ENCODE results near the gene CCDC74B. TPM values are rescaled to one million over a fixed set of nuclear protein-coding genes. Genes with fewer than 3 reads are reported as not detected.
"Not testable (repeated sequence)": the region's sequence is repeated elsewhere in the genome, so short reads cannot be mapped to it uniquely, and the experiment has no call there.

Gene CCDC74B
- polyA plus RNA-seq, 1 donor (not counting 4 experiments of a cell fraction or from before 2014, with no cell fraction given) = 0.52 TPM

DNA sequence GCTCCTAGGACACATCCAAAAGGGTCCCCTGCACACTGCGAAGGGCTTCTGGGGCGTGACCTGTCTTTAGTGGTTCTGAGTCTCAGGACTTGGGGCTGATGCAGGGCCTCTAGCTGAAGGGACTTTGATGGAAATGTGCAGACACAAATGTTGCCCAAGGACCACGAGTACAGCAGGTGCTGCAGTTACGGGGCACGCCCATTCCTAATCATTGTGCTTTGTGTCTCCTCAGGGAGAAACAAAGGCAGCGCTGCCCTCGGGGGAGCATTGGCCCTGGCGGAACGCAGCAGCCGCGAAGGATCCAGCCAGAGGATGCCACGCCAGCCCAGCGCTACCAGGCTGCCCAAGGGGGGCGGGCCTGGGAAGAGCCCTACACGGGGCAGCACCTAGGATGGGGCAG lies 45.3 kb upstream of the CCDC74B start:
- no peaks in the 10 kb centered on the region for H3K9me1 ChIP-seq (ENCODE audit: control insufficient read depth, extremely low read depth, insufficient read depth, low read length)
- no peak overlapping the region for H3K27ac ChIP-seq (ENCODE audit: control insufficient read depth, insufficient read depth, low read length)
- FAIRE-seq = no peak
- H3K36me3 ChIP-seq (ENCODE audit: control insufficient read depth in 2 of 2, extremely low read depth in 1 of 2, insufficient read depth in 2 of 2, low read length in 2 of 2) = peaks cover 0 to 1% of the 10 kb centered on the region in 2 experiments
- dilution Hi-C loops (cut with MboI; ENCODE audit: extremely low pct_ligation_motif_present, low sequenced_read_pairs) = no loop called here
- H3K79me2 ChIP-seq (ENCODE audit: control insufficient read depth, insufficient read depth, low read length) = peaks cover 7% of the 10 kb centered on the region
- no peak for DNase-seq (ENCODE audit: low read depth, low spot score)
- H2AFZ ChIP-seq (ENCODE audit: control insufficient read depth, low read length) = no peak overlapping the region
- no peak overlapping the region for H3K9ac ChIP-seq (ENCODE audit: control insufficient read depth, extremely low read depth, insufficient read depth, low read length)
- H3K4me2 ChIP-seq (ENCODE audit: control insufficient read depth, extremely low read depth, insufficient read depth, low read depth, low read length) = no peak overlapping the region
- no peaks in the 10 kb centered on the region for H3K27me3 ChIP-seq (ENCODE audit: control insufficient read depth, extremely low read depth, insufficient read depth, low read length)
- no peaks in the 10 kb centered on the region for H3K4me1 ChIP-seq (ENCODE audit: control insufficient read depth, extremely low read depth, insufficient read depth, low read length)
- TF ChIP-seq, protein P1, sequence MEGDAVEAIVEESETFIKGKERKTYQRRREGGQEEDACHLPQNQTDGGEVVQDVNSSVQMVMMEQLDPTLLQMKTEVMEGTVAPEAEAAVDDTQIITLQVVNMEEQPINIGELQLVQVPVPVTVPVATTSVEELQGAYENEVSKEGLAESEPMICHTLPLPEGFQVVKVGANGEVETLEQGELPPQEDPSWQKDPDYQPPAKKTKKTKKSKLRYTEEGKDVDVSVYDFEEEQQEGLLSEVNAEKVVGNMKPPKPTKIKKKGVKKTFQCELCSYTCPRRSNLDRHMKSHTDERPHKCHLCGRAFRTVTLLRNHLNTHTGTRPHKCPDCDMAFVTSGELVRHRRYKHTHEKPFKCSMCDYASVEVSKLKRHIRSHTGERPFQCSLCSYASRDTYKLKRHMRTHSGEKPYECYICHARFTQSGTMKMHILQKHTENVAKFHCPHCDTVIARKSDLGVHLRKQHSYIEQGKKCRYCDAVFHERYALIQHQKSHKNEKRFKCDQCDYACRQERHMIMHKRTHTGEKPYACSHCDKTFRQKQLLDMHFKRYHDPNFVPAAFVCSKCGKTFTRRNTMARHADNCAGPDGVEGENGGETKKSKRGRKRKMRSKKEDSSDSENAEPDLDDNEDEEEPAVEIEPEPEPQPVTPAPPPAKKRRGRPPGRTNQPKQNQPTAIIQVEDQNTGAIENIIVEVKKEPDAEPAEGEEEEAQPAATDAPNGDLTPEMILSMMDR (optimal IDR thresholded peaks at IDR 0.05 in 1 of 3, IDR thresholded peaks at IDR 0.05 in 1 of 3, conservative IDR thresholded peaks at IDR 0.05 in 1 of 3; ENCODE audit: extremely low read depth in 1 of 3, insufficient read depth in 2 of 3, low read length in 3 of 3) = no peak
- TF ChIP-seq EZH2 (IDR thresholded peaks at IDR 0.05; ENCODE audit: low read length) = no peak
- no peak overlapping the region for H3K4me3 ChIP-seq (ENCODE audit: control insufficient read depth in 2 of 3, extremely low read depth in 1 of 3, insufficient read depth in 2 of 3, low read depth in 1 of 3, low read length in 3 of 3)
- no peaks in the 10 kb centered on the region for H4K20me1 ChIP-seq (ENCODE audit: control insufficient read depth, extremely low read depth, insufficient read depth, low read length)
- no peaks in the 10 kb centered on the region for H3K9me3 ChIP-seq (ENCODE audit: control insufficient read depth, low read depth, low read length)

DNA sequence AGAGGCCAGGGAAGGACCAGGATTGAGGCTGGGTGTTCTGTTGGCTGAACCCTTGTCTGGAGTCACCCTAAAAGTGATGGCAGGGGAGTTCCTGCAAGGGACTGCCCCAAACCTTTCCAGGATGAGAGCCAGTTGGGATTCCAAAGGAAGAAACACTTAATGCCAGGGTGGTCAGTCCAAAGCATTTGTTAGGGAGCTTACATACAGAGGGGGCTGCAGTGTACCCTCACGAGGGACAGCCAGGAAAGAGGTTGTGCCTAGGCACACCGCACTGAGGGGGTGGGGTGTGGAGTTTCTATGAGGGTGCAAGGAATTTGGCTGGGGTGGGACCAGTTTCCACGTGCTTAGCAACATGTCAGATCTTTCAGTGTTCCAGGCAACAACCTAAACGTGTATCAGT lies 44.0 kb upstream of the CCDC74B start:
- FAIRE-seq; H3K9me3 ChIP-seq (ENCODE audit: control insufficient read depth, low read depth, low read length); H3K9ac ChIP-seq (ENCODE audit: control insufficient read depth, extremely low read depth, insufficient read depth, low read length); dilution Hi-C loops (cut with MboI; ENCODE audit: extremely low pct_ligation_motif_present, low sequenced_read_pairs); DNase-seq (ENCODE audit: low read depth, low spot score); H3K27ac ChIP-seq (ENCODE audit: control insufficient read depth, insufficient read depth, low read length); H3K27me3 ChIP-seq (ENCODE audit: control insufficient read depth, extremely low read depth, insufficient read depth, low read length); H4K20me1 ChIP-seq (ENCODE audit: control insufficient read depth, extremely low read depth, insufficient read depth, low read length); H3K4me2 ChIP-seq (ENCODE audit: control insufficient read depth, extremely low read depth, insufficient read depth, low read depth, low read length); H3K4me1 ChIP-seq (ENCODE audit: control insufficient read depth, extremely low read depth, insufficient read depth, low read length); H3K36me3 ChIP-seq (ENCODE audit: control insufficient read depth in 2 of 2, extremely low read depth in 1 of 2, insufficient read depth in 2 of 2, low read length in 2 of 2); H2AFZ ChIP-seq (ENCODE audit: control insufficient read depth, low read length); H3K4me3 ChIP-seq (ENCODE audit: control insufficient read depth in 2 of 3, extremely low read depth in 1 of 3, insufficient read depth in 2 of 3, low read depth in 1 of 3, low read length in 3 of 3); H3K9me1 ChIP-seq (ENCODE audit: control insufficient read depth, extremely low read depth, insufficient read depth, low read length): not testable (repeated sequence)
- H3K79me2 ChIP-seq (ENCODE audit: control insufficient read depth, insufficient read depth, low read length) = peaks cover 16% of the 10 kb centered on the region

DNA sequence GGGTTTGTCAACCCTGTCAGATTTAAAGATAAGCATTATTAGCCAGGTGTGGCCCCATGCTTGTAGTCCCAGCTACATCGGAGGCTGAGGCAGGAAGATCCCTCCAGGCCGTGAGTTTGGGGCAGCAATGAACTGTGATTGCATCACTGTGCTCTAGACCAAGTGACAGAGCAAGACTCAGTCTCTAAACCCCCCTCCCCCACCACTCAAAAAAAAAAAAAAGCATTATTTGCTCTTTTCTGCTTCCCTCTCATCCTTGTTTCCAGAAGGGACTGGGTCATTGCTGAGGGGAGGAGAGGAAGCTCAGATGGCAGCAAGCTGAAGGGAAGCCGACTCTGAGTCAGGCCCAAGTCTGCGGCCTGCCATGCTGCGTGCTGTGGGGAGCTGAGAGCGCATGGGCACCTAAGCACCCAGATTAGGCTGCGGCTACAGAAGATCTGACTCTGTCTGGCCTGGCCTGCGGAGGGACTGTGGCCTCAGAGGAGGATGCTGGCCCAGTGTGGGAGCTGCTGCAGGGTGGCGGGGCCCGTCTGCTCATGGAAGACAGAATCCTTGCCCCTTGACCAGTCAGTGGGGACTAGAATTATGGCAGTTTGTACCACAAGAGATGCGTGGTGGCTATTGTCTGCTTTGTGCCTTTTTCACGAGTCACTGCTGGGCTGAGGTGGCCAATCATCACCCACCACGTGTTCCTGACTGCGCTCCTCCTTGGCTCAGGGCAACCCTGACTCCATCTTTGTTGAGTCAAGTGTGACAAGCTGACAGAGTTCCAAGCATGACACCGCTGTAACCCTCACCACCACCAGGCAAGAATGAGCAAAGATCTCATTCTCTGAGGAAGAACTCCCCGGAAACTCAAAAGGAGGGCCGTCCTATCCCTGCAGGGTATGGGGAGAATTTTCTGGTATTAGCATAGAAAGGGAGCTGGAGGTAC lies 43.2 kb upstream of the CCDC74B start:
- H3K27ac ChIP-seq (ENCODE audit: control insufficient read depth, insufficient read depth, low read length); H2AFZ ChIP-seq (ENCODE audit: control insufficient read depth, low read length); H3K9me3 ChIP-seq (ENCODE audit: control insufficient read depth, low read depth, low read length); H3K9ac ChIP-seq (ENCODE audit: control insufficient read depth, extremely low read depth, insufficient read depth, low read length); H3K36me3 ChIP-seq (ENCODE audit: control insufficient read depth in 2 of 2, extremely low read depth in 1 of 2, insufficient read depth in 2 of 2, low read length in 2 of 2); H3K4me2 ChIP-seq (ENCODE audit: control insufficient read depth, extremely low read depth, insufficient read depth, low read depth, low read length); H3K4me1 ChIP-seq (ENCODE audit: control insufficient read depth, extremely low read depth, insufficient read depth, low read length); H3K4me3 ChIP-seq (ENCODE audit: control insufficient read depth in 2 of 3, extremely low read depth in 1 of 3, insufficient read depth in 2 of 3, low read depth in 1 of 3, low read length in 3 of 3); dilution Hi-C loops (cut with MboI; ENCODE audit: extremely low pct_ligation_motif_present, low sequenced_read_pairs); H3K9me1 ChIP-seq (ENCODE audit: control insufficient read depth, extremely low read depth, insufficient read depth, low read length); FAIRE-seq; DNase-seq (ENCODE audit: low read depth, low spot score); H3K27me3 ChIP-seq (ENCODE audit: control insufficient read depth, extremely low read depth, insufficient read depth, low read length); H4K20me1 ChIP-seq (ENCODE audit: control insufficient read depth, extremely low read depth, insufficient read depth, low read length): not testable (repeated sequence)
- H3K79me2 ChIP-seq (ENCODE audit: control insufficient read depth, insufficient read depth, low read length) = peaks cover 24% of the 10 kb centered on the region
